BLaER1 treated with 17β-estradiol and CSF1 and Interleukin-3, amounts not matched to agents 10 nM and 100 nM (cell line): ENCODE results near the gene GMEB2.

ENCODE experiments used
- H3K27ac ChIP-seq, 11 experiments: shearing (Covaris generic); formaldehyde crosslinking; 2 replicates each; pipeline ENCODE4 v1.8.1; 2022
- H3K27me3 ChIP-seq, 11 experiments: shearing (Covaris generic); formaldehyde crosslinking; 2 replicates each; pipeline ENCODE4 v1.8.1; 2022
- H3K36me3 ChIP-seq, 11 experiments: shearing (Covaris generic); formaldehyde crosslinking; 2 replicates each; pipeline ENCODE4 v1.8.1; 2022
- H3K4me1 ChIP-seq, 10 experiments: shearing (Covaris generic); formaldehyde crosslinking; 2 replicates each; pipeline ENCODE4 v1.8.1; 2022
- H3K4me2 ChIP-seq, 11 experiments: shearing (Covaris generic); formaldehyde crosslinking; 2 replicates each; pipeline ENCODE4 v1.8.1; 2022
- H3K4me3 ChIP-seq, 10 experiments: shearing (Covaris generic); formaldehyde crosslinking; 2 replicates each; pipeline ENCODE4 v1.8.1; 2022
- H3K9ac ChIP-seq, 11 experiments: shearing (Covaris generic); formaldehyde crosslinking; 2 replicates each; pipeline ENCODE4 v1.8.1; 2022
- H3K9me3 ChIP-seq, 11 experiments: shearing (Covaris generic); formaldehyde crosslinking; replicated peaks in 1 of 11; 2 replicates each; pipeline ENCODE4 v1.8.1; 2022
- H4K20me1 ChIP-seq, 11 experiments: shearing (Covaris generic); formaldehyde crosslinking; 2 replicates each; pipeline ENCODE4 v1.8.1; 2022
- Cebpa-rat ChIP-seq, 11 experiments: shearing (Covaris generic); IDR thresholded peaks; 2 replicates each; pipeline ENCODE4 v1.8.1; 2022

GMEB2 gene

DNA sequence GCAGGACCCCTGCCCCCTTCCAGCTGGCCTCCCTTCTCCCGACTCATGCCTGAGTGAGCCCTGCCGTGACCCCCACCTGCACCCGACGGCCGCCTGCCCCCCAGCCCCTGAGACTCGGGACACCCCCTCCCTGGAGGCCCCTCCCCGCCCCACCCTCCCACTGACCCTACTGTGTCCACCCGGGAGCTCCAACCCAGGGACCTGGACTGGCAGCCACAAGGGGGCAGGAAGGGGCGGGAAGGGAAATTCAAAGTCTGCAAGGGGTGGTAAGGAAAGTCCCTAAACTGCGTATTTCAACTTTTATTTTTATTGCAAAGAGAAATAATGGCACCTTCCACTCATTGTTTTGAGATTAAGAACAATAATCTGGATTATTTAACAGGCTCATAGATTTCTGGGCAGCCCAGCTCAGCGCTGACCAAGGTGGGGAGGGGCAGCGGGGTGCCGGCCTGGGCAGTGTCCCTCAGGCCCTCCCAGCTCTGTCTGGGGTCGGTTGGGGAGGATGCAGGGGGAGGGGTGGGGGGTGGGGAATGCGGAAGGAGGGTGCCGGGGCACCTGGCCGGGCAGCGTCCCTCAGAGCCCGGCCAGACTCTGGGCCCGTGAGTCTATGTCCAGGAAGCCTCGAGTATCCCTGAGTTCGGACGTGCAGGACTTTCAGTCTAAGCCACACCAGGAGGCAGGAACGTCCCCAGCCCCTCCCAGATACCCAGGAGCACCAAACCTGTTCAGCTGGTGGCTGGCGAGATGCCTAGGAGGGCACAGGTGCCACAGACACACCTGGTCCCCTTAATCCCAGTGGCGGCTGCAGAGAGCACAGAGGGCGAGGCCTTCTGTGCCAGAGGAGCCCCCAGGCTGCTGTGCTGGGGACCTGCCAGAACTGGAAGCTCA is 88.5 kb downstream of the GMEB2 start:
- Histone ChIP-seq H3K27me3 (peaks cover 10 to 56% (median 34%) of the 10 kb centered on the region in 11 experiments; a peak in 20 of 22 replicates), H3K4me2 (peak overlapping the region; percentile 39 to 99 (median 96)), H3K4me1 (peaks cover 13 to 78% (median 72%) of the 10 kb centered on the region in 10 experiments), H4K20me1 (peaks cover 0 to 63% (median 14%) of the 10 kb centered on the region in 11 experiments; a peak in 8 of 22 replicates), H3K9me3 (no peaks in the 10 kb centered on the region), H3K27ac (peak overlapping the region in 4 of 11 experiments; percentile 79 to 88 (median 84); a peak in 8 of 22 replicates), H3K9ac (peak overlapping the region in 8 of 11 experiments; percentile 59 to 84 (median 74); a peak in 11 of 22 replicates), H3K36me3 (no peaks in the 10 kb centered on the region), H3K4me3 (peak overlapping the region in 4 of 10 experiments; percentile 60 to 72 (median 62); a peak in 6 of 20 replicates)
- TF ChIP-seq Cebpa-rat (IDR thresholded peaks at IDR 0.05) = no peak
